ENCODE results near the gene SLC66A1. TPM values are rescaled to one million over a fixed set of nuclear protein-coding genes. Genes with fewer than 3 reads are reported as not detected.

Gene SLC66A1
- total RNA-seq, 1 experiment from 2014 or later = 22.5 TPM

DNA sequence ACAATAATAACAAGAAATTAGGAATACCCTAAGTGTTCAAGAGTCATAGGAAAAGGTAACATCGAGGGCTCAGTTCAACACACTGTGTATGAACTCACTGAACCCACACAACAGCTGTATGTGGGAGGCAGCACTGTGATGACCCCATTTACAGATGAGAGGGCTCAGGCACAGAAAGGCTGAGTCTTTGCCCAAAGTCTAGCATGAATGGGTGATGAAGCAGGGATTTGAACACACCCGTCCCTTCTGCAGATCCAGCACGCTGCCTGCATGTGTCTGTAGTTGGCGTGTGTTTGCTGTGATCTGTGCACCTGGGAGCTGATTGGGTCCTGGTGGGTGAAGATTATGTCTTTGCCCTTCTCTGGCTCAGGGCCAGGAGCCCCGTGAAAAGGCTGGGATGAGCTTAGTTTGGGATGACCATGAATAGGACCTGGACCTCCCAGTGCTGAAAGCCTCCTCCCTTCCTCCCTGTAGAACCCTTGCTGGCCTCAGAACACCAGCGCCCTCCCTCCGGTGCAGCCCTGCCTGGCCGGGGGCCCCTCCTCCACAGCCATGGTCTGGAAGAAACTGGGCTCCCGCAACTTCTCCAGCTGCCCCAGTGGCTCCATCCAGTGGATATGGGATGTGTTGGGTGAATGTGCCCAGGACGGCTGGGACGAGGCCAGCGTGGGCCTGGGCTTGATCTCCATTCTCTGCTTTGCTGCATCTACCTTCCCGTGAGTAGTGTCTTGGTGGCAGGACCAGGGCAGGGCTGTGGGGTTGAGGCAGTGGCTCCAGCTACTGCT is 5.2 kb downstream of the SLC66A1 start:
- Histone ChIP-seq H3K79me1 (ENCODE audit: insufficient read depth, low read depth, low read length, poor library complexity, severe bottlenecking) (no peaks in the 10 kb centered on the region), H3K9me3 (ENCODE audit: control insufficient read depth, low read depth, low read length) (no peaks in the 10 kb centered on the region), H4K5ac (ENCODE audit: insufficient read length, low read depth, low read length) (no peak overlapping the region), H3T11ph (ENCODE audit: low read length) (no peak overlapping the region), H3K14ac (ENCODE audit: insufficient read depth, low read length) (no peak overlapping the region), H3K4me1 (ENCODE audit: insufficient read depth, low read length) (no peaks in the 10 kb centered on the region), H2AFZ (ENCODE audit: low read length) (no peak overlapping the region), H3K56ac (ENCODE audit: insufficient read length, low read depth, low read length) (no peak overlapping the region), H2BK120ac (ENCODE audit: low read depth, low read length, poor library complexity, severe bottlenecking) (no peak overlapping the region), H2BK5ac (ENCODE audit: insufficient read length, low read length) (no peak overlapping the region), H2BK12ac (ENCODE audit: insufficient read length, low read depth, low read length) (no peak overlapping the region), H3K27me3 (ENCODE audit: insufficient read depth, low read length) (no peaks in the 10 kb centered on the region), H2AK5ac (ENCODE audit: insufficient read length, low read length) (no peak overlapping the region), H3K79me2 (ENCODE audit: insufficient read depth, low read length) (no peaks in the 10 kb centered on the region), H2BK15ac (ENCODE audit: low read depth, low read length) (no peak overlapping the region), H4K20me1 (ENCODE audit: control insufficient read depth, insufficient read depth, insufficient read length) (no peaks in the 10 kb centered on the region), H3K4ac (ENCODE audit: low read depth, low read length) (no peak overlapping the region), H3K23me2 (ENCODE audit: insufficient read length, low read depth, low read length, poor library complexity, severe bottlenecking) (peaks cover 5% of the 10 kb centered on the region), H3K18ac (ENCODE audit: insufficient read length, low read depth, low read length) (no peak overlapping the region), H4K91ac (ENCODE audit: insufficient read length, low read depth, low read length) (no peak overlapping the region), H4K8ac (replicated peaks; ENCODE audit: insufficient read length, low read depth, low read length) (no peak overlapping the region), H2BK20ac (ENCODE audit: low read depth, low read length, poor library complexity, severe bottlenecking) (no peak overlapping the region), H3K23ac (ENCODE audit: insufficient read length, low read depth, low read length) (no peak overlapping the region), H3K27ac (ENCODE audit: insufficient read length, low read depth, low read length) (no peak overlapping the region), H3K4me2 (ENCODE audit: insufficient read depth, insufficient read length, low read length) (no peak overlapping the region), H3K9ac (ENCODE audit: extremely low read depth, insufficient read length, low read length) (no peak overlapping the region)
- Mint-ChIP-seq H3K27me3 (ENCODE audit: low read depth) (no peaks in the 10 kb centered on the region; the same call in 1 of the 2 replicates), H3K4me3 (no peak overlapping the region), H3K27ac (peak overlapping the region in 1 of 3 experiments; percentile 82; a peak in 1 of 7 replicates), H3K4me1 (peaks cover 10 to 13% of the 10 kb centered on the region in 2 experiments), H3K9me3 (no peaks in the 10 kb centered on the region), H3K36me3 (ENCODE audit: insufficient read depth in 1 of 3, low read depth in 3 of 3) (peaks cover 6 to 33% (median 28%) of the 10 kb centered on the region in 3 experiments; a peak in 6 of 7 replicates)
- DNase-seq = peak; percentile 79
- no CpG with 5 or more reads among the region's 13 CpGs for WGBS (ENCODE audit: extremely low coverage, insufficient read length, low lambda C conversion rate)
- peak; percentile 54 for TF ChIP-seq CTCF (conservative IDR thresholded peaks at IDR 0.05)
